Measurements from ENCODE around the gene KCNIP2. TPM values are rescaled to one million over a fixed set of nuclear protein-coding genes. Genes with fewer than 3 reads are reported as not detected.

Gene KCNIP2
- total RNA-seq, 4 donors from 2014 or later, result 1.1 to 5.2 (median 2.2) TPM

GRCh38 chr10:101780818-101781654 lies 62.6 kb downstream of the KCNIP2 start:
- in situ Hi-C loops (cut with MboI; ENCODE audit: low pct_ligation_motif_present in 1 of 4, low pct_unique_long_range_greater_than_20kb in 1 of 4, low sequenced_read_pairs in 3 of 4) (loop anchor here in 3 of 4 donors (10.0 kb wide), 1 partner anchor 176 kb away; no protein-coding TSS in a partner anchor), intact Hi-C loops (cut with DNase I; ENCODE audit: low total_unique reads) (no loop called here)
- DNase-seq, result peak; percentile 66
- TF ChIP-seq EP300 (IDR thresholded peaks at IDR 0.05; ENCODE audit: low read depth) (no peak), POLR2AphosphoS5 (IDR thresholded peaks at IDR 0.05) (no peak), POLR2A (IDR thresholded peaks at IDR 0.05) (no peak), CTCF (IDR thresholded peaks at IDR 0.05) (peak; percentile 82 to 97 (median 93))
- H3K4me3 ChIP-seq, result no peak overlapping the region
- H3K27me3 ChIP-seq, result peaks cover 30% of the 10 kb centered on the region
- no peak overlapping the region for H3K27ac ChIP-seq
- H3K36me3 ChIP-seq, result peaks cover 0 to 12% (median 4%) of the 10 kb centered on the region in 4 donors
- 62% methylated on average over 14 of the region's 14 CpGs; no CpG with 5 or more reads in 1 of the 2 donors for WGBS, 2 donors (ENCODE audit: low coverage in 1 of 2)
- H3K9me3 ChIP-seq, result no peaks in the 10 kb centered on the region
- peaks cover 27 to 60% (median 47%) of the 10 kb centered on the region in 4 donors for H3K4me1 ChIP-seq

- 16% methylated on average over 17 of the region's 17 CpGs; no CpG with 5 or more reads in 1 of the 2 donors for WGBS, 2 donors (ENCODE audit: low coverage in 1 of 2)
- in situ Hi-C loops (cut with MboI; ENCODE audit: low pct_ligation_motif_present in 1 of 4, low pct_unique_long_range_greater_than_20kb in 1 of 4, low sequenced_read_pairs in 3 of 4) (loop anchor here in 3 of 4 donors (10.0 kb wide), 1 partner anchor 176 kb away; no protein-coding TSS in a partner anchor), intact Hi-C loops (cut with DNase I; ENCODE audit: low total_unique reads) (no loop called here)
- H3K9me3 ChIP-seq, result no peaks in the 10 kb centered on the region
- H3K36me3 ChIP-seq, result peaks cover 0 to 4% (median under 1%) of the 10 kb centered on the region in 4 donors
- no peak for DNase-seq
- TF ChIP-seq CTCF (IDR thresholded peaks at IDR 0.05) (no peak), POLR2AphosphoS5 (IDR thresholded peaks at IDR 0.05) (no peak), POLR2A (IDR thresholded peaks at IDR 0.05) (no peak), EP300 (IDR thresholded peaks at IDR 0.05; ENCODE audit: low read depth) (no peak)
- peaks cover 37% of the 10 kb centered on the region for H3K27me3 ChIP-seq
- peaks cover 30 to 63% (median 52%) of the 10 kb centered on the region in 4 donors for H3K4me1 ChIP-seq
- peak overlapping the region in 3 of 4 donors; percentile 27 to 52 (median 36) for H3K4me3 ChIP-seq
- H3K27ac ChIP-seq, result no peak overlapping the region
These were observed 63.3 kb downstream of the KCNIP2 start for GRCh38 chr10:101780187-101780817.

- TF ChIP-seq EP300 (IDR thresholded peaks at IDR 0.05; ENCODE audit: low read depth) (no peak), CTCF (IDR thresholded peaks at IDR 0.05) (peak; percentile 80 to 94 (median 92)), POLR2AphosphoS5 (IDR thresholded peaks at IDR 0.05) (no peak), POLR2A (IDR thresholded peaks at IDR 0.05) (no peak)
- Histone ChIP-seq H3K9me3 (no peaks in the 10 kb centered on the region), H3K4me1 (peaks cover 35 to 69% (median 57%) of the 10 kb centered on the region in 4 donors), H3K27ac (no peak overlapping the region), H3K27me3 (peaks cover 43% of the 10 kb centered on the region), H3K36me3 (no peaks in the 10 kb centered on the region), H3K4me3 (peak overlapping the region; percentile 9 to 52 (median 32))
- 1% methylated on average over 43 of the region's 51 CpGs; no CpG with 5 or more reads in 1 of the 2 donors for WGBS, 2 donors (ENCODE audit: low coverage in 1 of 2)
- intact Hi-C loops (cut with DNase I; ENCODE audit: low total_unique reads) (no loop called here), in situ Hi-C loops (cut with MboI; ENCODE audit: low pct_ligation_motif_present in 1 of 4, low pct_unique_long_range_greater_than_20kb in 1 of 4, low sequenced_read_pairs in 3 of 4) (loop anchor here in 3 of 4 donors (10.0 kb wide), 1 partner anchor 175 kb away; no protein-coding TSS in a partner anchor)
- DNase-seq, result peak; percentile 88
These were observed 63.9 kb downstream of the KCNIP2 start for GRCh38 chr10:101779544-101780186.
